Mammary microvascular endothelial cell (primary cell): ENCODE results near the gene NDUFB3. TPM values are rescaled to one million over a fixed set of nuclear protein-coding genes. Genes with fewer than 3 reads are reported as not detected.

ENCODE experiments used
- total RNA-seq: library from RNA; depleted of rRNA; stranded (reverse); fragments of >200 nt; gene quantifications from 2 replicates; pipeline ENCODE4 v1.2.3, GENCODE V29; 2015

Gene NDUFB3
- 112 and 133 TPM in 2 replicates for total RNA-seq

GRCh38 chr2:201071479-201072200, at the start of gene NDUFB3, which contains the start of gene HYCC2:
Gene NDUFB3, plus strand, starts transcription at chr2:201072001. Its CDS starts 6,882 bp downstream, at chr2:201078883.
Gene HYCC2, minus strand, starts transcription at chr2:201071671. Its CDS starts 47,662 bp downstream, at chr2:201024009.

GRCh38 chr2:201116115-201116958, 44.5 kb downstream of the NDUFB3 start, which contains the start of gene CFLAR:
Gene CFLAR, plus strand, starts transcription at chr2:201116164. Its CDS starts 13,702 bp downstream, at chr2:201129866.

Other genes starting within 250 kb of the NDUFB3 start
- gene CLK1, start 207.3 kb upstream of the NDUFB3 start, total RNA-seq = 26.0 and 36.5 TPM in 2 replicates
- gene PPIL3, start 182.9 kb upstream of the NDUFB3 start, total RNA-seq = 19.4 and 24.4 TPM in 2 replicates
- 13.9 and 16.3 TPM in 2 replicates for gene NIF3L1, start 182.6 kb upstream of the NDUFB3 start, total RNA-seq
- 14.6 and 16.9 TPM in 2 replicates for gene ORC2, start 108.3 kb upstream of the NDUFB3 start, total RNA-seq
- gene HYCC2, start 330 bp upstream of the NDUFB3 start, total RNA-seq = 4.5 and 8.1 TPM in 2 replicates
- gene CFLAR, start 44.2 kb downstream of the NDUFB3 start, total RNA-seq = 185 and 191 TPM in 2 replicates
- 28.2 and 34.0 TPM in 2 replicates for gene CASP10, start 111.1 kb downstream of the NDUFB3 start, total RNA-seq
- 21.0 and 22.8 TPM in 2 replicates for gene CASP8, start 188.5 kb downstream of the NDUFB3 start, total RNA-seq